ENCODE measurements around the gene ZNF518A. TPM values are rescaled to one million over a fixed set of nuclear protein-coding genes. Genes with fewer than 3 reads are reported as not detected.

Gene ZNF518A
- total RNA-seq, 4 donors from 2014 or later, result 18.9 to 24.5 (median 20.1) TPM

- TF ChIP-seq CTCF (IDR thresholded peaks at IDR 0.05; ENCODE audit: low read depth), result no peak
These were observed 7.3 kb upstream of the ZNF518A start for GRCh38 chr10:96122824-96123223.

GRCh38 chr10:96124230-96125141, 5.6 kb upstream of the ZNF518A start:
- no peak for TF ChIP-seq CTCF (IDR thresholded peaks at IDR 0.05; ENCODE audit: low read depth)

GRCh38 chr10:96125142-96125515, 5.0 kb upstream of the ZNF518A start:
- TF ChIP-seq CTCF (IDR thresholded peaks at IDR 0.05; ENCODE audit: low read depth), result no peak

GRCh38 chr10:96130326-96130995, 364 bp downstream of the ZNF518A start:
- TF ChIP-seq CTCF (IDR thresholded peaks at IDR 0.05; ENCODE audit: low read depth), result no peak

- no peak for TF ChIP-seq CTCF (IDR thresholded peaks at IDR 0.05; ENCODE audit: low read depth)
These were observed 1.5 kb downstream of the ZNF518A start for GRCh38 chr10:96131621-96132020.

GRCh38 chr10:96133135-96133534, 3.0 kb downstream of the ZNF518A start:
- TF ChIP-seq CTCF (IDR thresholded peaks at IDR 0.05; ENCODE audit: low read depth), result no peak

GRCh38 chr10:96136810-96137209, 6.7 kb downstream of the ZNF518A start:
- no peak for TF ChIP-seq CTCF (IDR thresholded peaks at IDR 0.05; ENCODE audit: low read depth)
